Heart left ventricle (tissue), 16 donors: ENCODE measurements around the gene CLEC16A. TPM values are rescaled to one million over a fixed set of nuclear protein-coding genes. Genes with fewer than 3 reads are reported as not detected.

Experiments
- ATAC-seq, 4 donors: fragments of 200-7000 bp; cut with Tn5 transposase; one replicate each; pipeline ENCODE4 v1.9.1; 2020 to 2022; ENCODE audit warnings: moderate library complexity in 4 of 4, mild to moderate bottlenecking in 3 of 4, moderate number of reproducible peaks in 1 of 4
- DNase-seq, 5 donors: peaks; one replicate each; pipeline ENCODE4 v3.0.0-alpha.2; 2020
- H3K27ac ChIP-seq, 12 donors: fragments of 200-600 bp; sonication (generic) in 4 of 12; one replicate each; pipeline versions ENCODE4 v1.5.0 to v1.8.0; 2016 to 2022; ENCODE audit warnings: mild to moderate bottlenecking in 2 of 12
- H3K27me3 ChIP-seq, 9 donors: fragments of 200-600 bp; sonication (generic) in 2 of 9; one replicate each; pipeline versions ENCODE4 v1.5.1 to v1.8.0; 2016 to 2022; ENCODE audit warnings: mild to moderate bottlenecking in 3 of 9
- H3K36me3 ChIP-seq, 9 donors: fragments of 200-600 bp; sonication (generic) in 2 of 9; one replicate each; pipeline versions ENCODE4 v1.5.0 to v1.8.0; 2018 to 2022; ENCODE audit warnings: mild to moderate bottlenecking in 2 of 9
- H3K4me1 ChIP-seq, 12 donors: fragments of 200-600 bp; sonication (generic) in 4 of 12; one replicate each; pipeline versions ENCODE4 v1.5.0 to v1.8.0; 2016 to 2022; ENCODE audit warnings: mild to moderate bottlenecking in 3 of 12
- H3K4me3 ChIP-seq, 12 donors: fragments of 200-600 bp; sonication (generic) in 4 of 12; one replicate each; pipeline versions ENCODE4 v1.5.0 to v1.8.0; 2017 to 2022; ENCODE audit warnings: mild to moderate bottlenecking in 9 of 12, moderate library complexity in 4 of 12
- H3K9me3 ChIP-seq, 12 donors: fragments of 200-600 bp; sonication (generic) in 4 of 12; one replicate each; pipeline versions ENCODE4 v1.5.0 to v1.8.0; 2016 to 2022; ENCODE audit warnings: mild to moderate bottlenecking in 1 of 12
- POLR2A ChIP-seq, 2 donors: fragments of 450-650 bp; IDR thresholded peaks; one replicate each; pipeline ENCODE4 v1.6.1; 2017; ENCODE audit warnings: antibody characterized with exemption in 2 of 2, mild to moderate bottlenecking in 2 of 2, moderate library complexity in 2 of 2
- WGBS, 4 donors: extraction: QIAGEN DNeasy Blood & Tissue Kit in 2 of 4; methylation state at CpG; one replicate each; pipeline versions ENCODE4 v1.1.5 to v1.1.7; 2013 to 2018; 5-methylcytosine and 5-hydroxymethylcytosine counted together
- intact Hi-C, 10 donors: fragments of 100-400 bp; cut with DNase I; formaldehyde crosslinking; loops; one replicate each; pipeline versions ENCODE4 v1.11.1 to v1.14.2; 2022
- polyA plus RNA-seq, 2 donors: library from polyadenylated mRNA; stranded (reverse); fragments of 200-250 nt; gene quantifications; one replicate each; pipeline ENCODE4 v1.2.3, GENCODE V29; 2013
- total RNA-seq, 9 donors: library from RNA; depleted of rRNA in 2 of 9; stranded (reverse); fragments of >200 nt in 2 of 9; fragmentation: NEBNext Ultra II Directional in 3 of 9; extraction: Animal tissue kit (Norgen Biotek cat#: 25700) in 3 of 9; gene quantifications; one replicate each; pipeline versions ENCODE4 v1.1.0 to v1.2.4, GENCODE V29; 2016 to 2023
- TF ChIP-seq, protein P1 (sequence below), 12 donors: fragments of 200-600 bp; sonication (generic) in 4 of 12; IDR thresholded peaks; one replicate each; pipeline versions ENCODE4 v1.5.0 to v1.8.0; 2018 to 2022; ENCODE audit warnings: antibody characterized with exemption in 12 of 12, mild to moderate bottlenecking in 5 of 12
- donor health status: ischemic (EF 13 %, LVEDD 7.1; RV severe dilation, severe dysfunction).
- donor health status: healthy with polysubstance abuse.
- donor health status: DM: no; HTN: yes; CAD: no.
- donor health status: DM: no; HTN: no; CAD: no.
- donor health status: ischemic (EF 25% LVEDD 6.9; RV normal size, moderate dysfunction).
- donor health status: ischemic (EF 25% LVEDD 5.7; RV mildly dilated, moderate dysfunction).
- donor health status: healthy.
- donor health status: DM: yes; HTN: yes; CAD: no.
- donor health status: ischemic (EF 35%, LVEDD 5.7; RV mildly dilated, moderate dysfunction).
- donor health status: nonischemic (EF 11% LVEDD 7.7; RV severe dilation, severe dysfunction).
- donor health status: DM: yes; HTN: yes; CAD: no.
- donor health status: PGD.
- donor health status: ischemic (EF 29% LVEDD 5.4; RV normal size, mild dysfunction).
- donor health status: nonischemic (EF 23%, LVEDD 6.1; RV moderate dilation, normal function).

The CLEC16A gene
- total and polyA plus RNA-seq, 11 donors = 13.8 to 41.1 (median 23.7) TPM

DNA sequence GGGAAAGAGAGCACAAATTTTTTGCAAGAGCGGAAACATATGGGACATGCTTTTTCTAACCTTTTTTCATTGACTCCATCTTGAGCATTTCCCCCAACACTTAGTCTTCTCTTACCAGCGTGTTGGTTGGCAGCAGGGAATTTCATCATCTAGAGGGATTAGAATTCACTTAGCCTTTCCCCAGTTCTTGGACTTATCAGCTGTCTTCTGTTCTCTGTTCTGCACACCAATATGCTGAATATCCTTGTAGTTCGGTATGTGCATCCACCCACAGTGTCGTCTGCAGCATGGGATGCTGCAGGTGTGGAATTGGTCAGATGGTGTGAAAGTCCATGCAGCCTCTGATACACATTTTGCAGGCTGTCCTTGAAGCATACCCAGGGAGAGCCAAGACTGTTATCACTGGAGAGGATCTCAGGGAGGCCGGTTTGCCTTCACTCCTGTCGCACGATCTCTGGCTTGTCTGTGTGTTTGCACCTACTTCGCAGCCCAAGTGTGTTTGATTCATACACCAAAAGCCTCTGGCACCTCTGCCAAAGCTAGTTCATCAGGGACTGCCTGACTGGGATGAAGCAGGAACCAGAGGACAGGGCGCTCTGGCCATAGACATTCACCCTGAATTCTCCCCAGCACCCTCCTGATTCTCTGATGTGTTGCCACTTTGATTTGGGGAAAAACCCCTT, 218.4 kb downstream of the CLEC16A start:
- peak overlapping the region; percentile 60 to 98 (median 85) for H3K27ac ChIP-seq
- H3K36me3 ChIP-seq = peaks cover 0 to 20% (median 11%) of the 10 kb centered on the region in 9 donors
- no peaks in the 10 kb centered on the region for H3K27me3 ChIP-seq
- ATAC-seq (peak in 3 of 4 donors; percentile 29 to 45 (median 38)), DNase-seq (peak in 1 of 5 donors; percentile 41)
- TF ChIP-seq, protein P1, sequence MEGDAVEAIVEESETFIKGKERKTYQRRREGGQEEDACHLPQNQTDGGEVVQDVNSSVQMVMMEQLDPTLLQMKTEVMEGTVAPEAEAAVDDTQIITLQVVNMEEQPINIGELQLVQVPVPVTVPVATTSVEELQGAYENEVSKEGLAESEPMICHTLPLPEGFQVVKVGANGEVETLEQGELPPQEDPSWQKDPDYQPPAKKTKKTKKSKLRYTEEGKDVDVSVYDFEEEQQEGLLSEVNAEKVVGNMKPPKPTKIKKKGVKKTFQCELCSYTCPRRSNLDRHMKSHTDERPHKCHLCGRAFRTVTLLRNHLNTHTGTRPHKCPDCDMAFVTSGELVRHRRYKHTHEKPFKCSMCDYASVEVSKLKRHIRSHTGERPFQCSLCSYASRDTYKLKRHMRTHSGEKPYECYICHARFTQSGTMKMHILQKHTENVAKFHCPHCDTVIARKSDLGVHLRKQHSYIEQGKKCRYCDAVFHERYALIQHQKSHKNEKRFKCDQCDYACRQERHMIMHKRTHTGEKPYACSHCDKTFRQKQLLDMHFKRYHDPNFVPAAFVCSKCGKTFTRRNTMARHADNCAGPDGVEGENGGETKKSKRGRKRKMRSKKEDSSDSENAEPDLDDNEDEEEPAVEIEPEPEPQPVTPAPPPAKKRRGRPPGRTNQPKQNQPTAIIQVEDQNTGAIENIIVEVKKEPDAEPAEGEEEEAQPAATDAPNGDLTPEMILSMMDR (IDR thresholded peaks at IDR 0.05) = no peak
- no peak for TF ChIP-seq POLR2A (IDR thresholded peaks at IDR 0.05)
- intact Hi-C loops = loop anchor here in 3 of 10 donors (2.0 to 10.0 kb wide), 4 partner anchors 20 to 92 kb away; partner anchors contain the start of gene SOCS1 (in 1 of the 3)
- H3K4me1 ChIP-seq = peaks cover 0 to 43% (median 15%) of the 10 kb centered on the region in 12 donors
- H3K9me3 ChIP-seq = peaks cover 0 to 6% (median 0%) of the 10 kb centered on the region in 12 donors
- WGBS, 4 donors = 59 to 68% (median 65%) methylated on average over 9 of the region's 9 CpGs
- no peak overlapping the region for H3K4me3 ChIP-seq

- peak in 1 of 5 donors; percentile 8 for DNase-seq
- peaks cover 0 to 47% (median 21%) of the 10 kb centered on the region in 12 donors for H3K4me1 ChIP-seq
- no peak overlapping the region for H3K4me3 ChIP-seq
- no peaks in the 10 kb centered on the region for H3K27me3 ChIP-seq
- TF ChIP-seq POLR2A (IDR thresholded peaks at IDR 0.05) = no peak
- TF ChIP-seq, protein P1 (IDR thresholded peaks at IDR 0.05) = no peak
- intact Hi-C loops = loop anchor here in 3 of 10 donors (2.0 to 10.0 kb wide), 4 partner anchors 21 to 91 kb away; partner anchors contain the start of gene SOCS1 (in 1 of the 3)
- peaks cover 0 to 26% (median 11%) of the 10 kb centered on the region in 9 donors for H3K36me3 ChIP-seq
- H3K9me3 ChIP-seq = peaks cover 0 to 6% (median 0%) of the 10 kb centered on the region in 12 donors
- no peak for ATAC-seq
- 89 to 92% (median 90%) methylated on average over 15 of the region's 15 CpGs for WGBS, 4 donors
- H3K27ac ChIP-seq = peak overlapping the region in 3 of 12 donors; percentile 83 to 90 (median 89)
Observed at GRCh38 chr16:11163761-11164261, 219.4 kb downstream of the CLEC16A start.

DNA sequence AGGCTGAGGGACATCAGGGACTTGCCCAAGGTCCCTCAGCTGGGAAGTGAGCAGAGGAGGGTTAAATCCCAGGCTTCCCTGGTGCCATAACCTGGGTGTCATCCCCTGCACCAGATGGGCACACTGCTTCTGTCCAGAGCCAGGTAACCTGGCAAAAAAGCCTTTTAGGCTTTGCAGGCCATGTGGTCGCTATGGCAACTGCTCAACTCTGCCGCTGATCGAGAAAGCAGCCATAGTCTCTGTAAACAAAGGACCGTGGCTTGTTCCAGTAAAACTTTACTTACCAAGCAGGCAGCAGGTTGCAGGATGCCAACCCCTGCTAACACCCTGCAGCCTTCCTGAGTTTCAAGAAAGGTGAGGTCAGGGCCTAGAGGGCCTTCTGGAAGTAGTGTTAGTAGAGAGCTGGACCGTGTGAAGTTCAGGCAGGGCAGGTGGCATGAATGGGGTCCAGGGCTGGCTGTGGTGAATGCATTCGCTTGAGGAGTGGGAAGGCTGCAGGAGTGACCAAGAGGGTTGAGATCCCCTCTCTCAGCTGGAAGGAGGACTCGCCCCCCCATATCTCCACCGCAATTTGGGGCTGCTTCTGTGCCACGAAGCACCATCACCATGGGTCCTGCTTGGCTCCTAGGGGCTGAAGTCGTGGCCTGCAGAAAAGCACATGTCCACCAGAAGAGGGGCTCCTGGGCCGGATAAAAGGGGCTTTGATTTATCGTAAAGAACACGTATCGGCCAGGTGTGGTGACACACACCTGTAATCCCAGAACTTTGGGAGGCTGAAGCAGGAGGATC, 220.3 kb downstream of the CLEC16A start:
- ATAC-seq (no peak), DNase-seq (peak in 1 of 5 donors; percentile 11)
- intact Hi-C loops = loop anchor here in 3 of 10 donors (10.0 kb wide), 3 partner anchors 60 to 90 kb away; partner anchors contain the start of gene SOCS1 (in 1 of the 3)
- 93 to 97% (median 96%) methylated on average over 14 of the region's 14 CpGs for WGBS, 4 donors
- Histone ChIP-seq H3K27ac (no peak overlapping the region), H3K4me1 (peaks cover 0 to 40% (median 22%) of the 10 kb centered on the region in 12 donors), H3K4me3 (no peak overlapping the region), H3K9me3 (peaks cover 0 to 6% (median 0%) of the 10 kb centered on the region in 12 donors), H3K27me3 (no peaks in the 10 kb centered on the region), H3K36me3 (peaks cover 0 to 28% (median 11%) of the 10 kb centered on the region in 9 donors)
- TF ChIP-seq, protein P1 (IDR thresholded peaks at IDR 0.05) = no peak
- no peak for TF ChIP-seq POLR2A (IDR thresholded peaks at IDR 0.05)
